ENCODE results near the gene PLEKHO2.

- TF ChIP-seq POLR2A (IDR thresholded peaks at IDR 0.05) (no peak), CTCF (IDR thresholded peaks at IDR 0.05 in 8 of 11, conservative IDR thresholded peaks at IDR 0.05 in 3 of 11) (no peak)
These were observed 20.2 kb downstream of the PLEKHO2 start for GRCh38 chr15:64861960-64862359.
